Esophagus muscularis mucosa (tissue), 3 donors: ENCODE measurements around the gene C1S.

Source experiments
- CTCF ChIP-seq, 3 experiments: fragments of 200-600 bp in 2 of 3; fragments of 450-650 bp in 1 of 3; sonication (generic) in 2 of 3; IDR thresholded peaks; one replicate each; pipeline ENCODE4 v1.5.1; 2017 to 2019; ENCODE audit warnings: antibody characterized with exemption in 3 of 3, mild to moderate bottlenecking in 2 of 3, moderate library complexity in 1 of 3
- POLR2A ChIP-seq: fragments of 450-650 bp; IDR thresholded peaks from one replicate; pipeline ENCODE4 v1.6.1; 2017; ENCODE audit warnings: antibody characterized with exemption, moderate library complexity, mild to moderate bottlenecking, low read depth

GRCh38 chr12:7066596-7066995, 6.1 kb downstream of the C1S start:
- TF ChIP-seq POLR2A (no peak), CTCF (IDR thresholded peaks at IDR 0.05) (no peak)
